ENCODE data around the gene KATNAL1.
"Not testable (repeated sequence)": the region's sequence is repeated elsewhere in the genome, so short reads cannot be mapped to it uniquely, and the experiment has no call there.

The KATNAL1 gene

GRCh38 chr13:30290812-30291436 is 16.4 kb downstream of the KATNAL1 start:
- DNase-seq, result no peak

GRCh38 chr13:30289533-30289932 is 17.8 kb downstream of the KATNAL1 start:
- no peak for DNase-seq

- DNase-seq, result not testable (repeated sequence)
These were observed 21.3 kb downstream of the KATNAL1 start for GRCh38 chr13:30286059-30286458.

- no peak for DNase-seq
These were observed 31.2 kb downstream of the KATNAL1 start for GRCh38 chr13:30276178-30276577.

- no peak for DNase-seq
These were observed 33.3 kb downstream of the KATNAL1 start for GRCh38 chr13:30274083-30274482.

GRCh38 chr13:30270035-30270434 is 37.3 kb downstream of the KATNAL1 start:
- DNase-seq, result not testable (repeated sequence)

GRCh38 chr13:30268673-30269072 is 38.7 kb downstream of the KATNAL1 start:
- DNase-seq, result no peak

- no peak for DNase-seq
These were observed 40.6 kb downstream of the KATNAL1 start for GRCh38 chr13:30266756-30267155.

- DNase-seq, result not testable (repeated sequence)
These were observed 48.1 kb downstream of the KATNAL1 start for GRCh38 chr13:30259149-30259733.

- DNase-seq, result no peak
These were observed 49.8 kb downstream of the KATNAL1 start for GRCh38 chr13:30257468-30258099.

GRCh38 chr13:30256713-30257467 is 50.5 kb downstream of the KATNAL1 start:
- no peak for DNase-seq

- no peak for DNase-seq
These were observed 51.7 kb downstream of the KATNAL1 start for GRCh38 chr13:30255696-30256095.

GRCh38 chr13:30253830-30254229 is 53.5 kb downstream of the KATNAL1 start:
- DNase-seq, result no peak

- no peak for DNase-seq
These were observed 59.9 kb downstream of the KATNAL1 start for GRCh38 chr13:30247406-30247805.

- DNase-seq, result no peak
These were observed 65.8 kb downstream of the KATNAL1 start for GRCh38 chr13:30241532-30241931.

GRCh38 chr13:30240608-30241007 is 66.7 kb downstream of the KATNAL1 start:
- no peak for DNase-seq

GRCh38 chr13:30235216-30235615 is 72.1 kb downstream of the KATNAL1 start:
- DNase-seq, result no peak

- DNase-seq, result no peak
These were observed 72.7 kb downstream of the KATNAL1 start for GRCh38 chr13:30234619-30235162.

- no peak for DNase-seq
These were observed 82.6 kb downstream of the KATNAL1 start for GRCh38 chr13:30224732-30225131.

GRCh38 chr13:30222254-30222653 is 85.1 kb downstream of the KATNAL1 start:
- DNase-seq, result no peak

- no peak for DNase-seq
These were observed 91.2 kb downstream of the KATNAL1 start for GRCh38 chr13:30216111-30216510.

GRCh38 chr13:30212256-30212655 is 95.1 kb downstream of the KATNAL1 start:
- no peak for DNase-seq

- no peak for DNase-seq
These were observed 95.6 kb downstream of the KATNAL1 start for GRCh38 chr13:30211745-30212144.

All from central memory CD4-positive, alpha-beta T cell (primary cell).